A549 (cell line): ENCODE results near the gene NTF3.

Experiments
- BHLHE40 ChIP-seq: IDR thresholded peaks from 2 replicates; pipeline ENCODE4 v1.6.1; 2012; ENCODE audit warnings: low read depth, low read length, inconsistent platforms
- CHD4 ChIP-seq: fragments of 200-600 bp; sonication (generic); IDR thresholded peaks from 2 replicates; pipeline ENCODE4 v1.6.1; 2016; ENCODE audit warnings: antibody characterized with exemption, mild to moderate bottlenecking, borderline replicate concordance
- EHMT2 ChIP-seq: fragments of 200-600 bp; sonication (generic); IDR thresholded peaks from 2 replicates; pipeline ENCODE4 v1.6.1; 2016; ENCODE audit warnings: antibody characterized with exemption, low read depth, mild to moderate bottlenecking, moderate library complexity
- EP300 ChIP-seq, 2 experiments: fragments of >200 bp; sonication (Bioruptor Twin); formaldehyde crosslinking; IDR thresholded peaks; 2 replicates in 1 of 2; 3 replicates in 1 of 2; pipeline ENCODE4 v1.6.1; 2016 to 2017
- HDAC2 ChIP-seq: fragments of 200-600 bp; sonication (generic); IDR thresholded peaks from 2 replicates; pipeline ENCODE4 v1.6.1; 2016
- KDM5A ChIP-seq: fragments of 200-600 bp; sonication (generic); IDR thresholded peaks from 2 replicates; pipeline ENCODE4 v1.6.1; 2016; ENCODE audit warnings: antibody characterized with exemption, mild to moderate bottlenecking
- MAX ChIP-seq: IDR thresholded peaks from 2 replicates; pipeline ENCODE4 v1.6.1; 2012
- MAZ ChIP-seq: fragments of 150-350 bp; IDR thresholded peaks from 2 replicates; pipeline ENCODE4 v1.6.1; 2014; ENCODE audit warnings: antibody characterized with exemption, low read depth, low read length, borderline replicate concordance
- MYC ChIP-seq: IDR thresholded peaks from 2 replicates; pipeline ENCODE4 v1.6.1; 2012; ENCODE audit warnings: mild to moderate bottlenecking, inconsistent platforms, low read length, improper control_type of control experiment, borderline replicate concordance
- POLR2A ChIP-seq: IDR thresholded peaks from 2 replicates; pipeline ENCODE4 v1.6.1; 2012; ENCODE audit warnings: mild to moderate bottlenecking, low read length
- RCOR1 ChIP-seq: fragments of 150-350 bp; IDR thresholded peaks from 2 replicates; pipeline ENCODE4 v1.6.1; 2014; ENCODE audit warnings: antibody characterized with exemption, low read length, low read depth
- TF ChIP-seq, protein P1 (sequence below): fragments of >200 bp; sonication (Bioruptor Twin); formaldehyde crosslinking; IDR thresholded peaks from 3 replicates; pipeline ENCODE4 v1.5.1; 2016
- TF ChIP-seq, protein P2 (sequence below): fragments of >200 bp; sonication (Bioruptor Twin); formaldehyde crosslinking; IDR thresholded peaks from 3 replicates; pipeline ENCODE4 v1.6.1; 2016

DNA sequence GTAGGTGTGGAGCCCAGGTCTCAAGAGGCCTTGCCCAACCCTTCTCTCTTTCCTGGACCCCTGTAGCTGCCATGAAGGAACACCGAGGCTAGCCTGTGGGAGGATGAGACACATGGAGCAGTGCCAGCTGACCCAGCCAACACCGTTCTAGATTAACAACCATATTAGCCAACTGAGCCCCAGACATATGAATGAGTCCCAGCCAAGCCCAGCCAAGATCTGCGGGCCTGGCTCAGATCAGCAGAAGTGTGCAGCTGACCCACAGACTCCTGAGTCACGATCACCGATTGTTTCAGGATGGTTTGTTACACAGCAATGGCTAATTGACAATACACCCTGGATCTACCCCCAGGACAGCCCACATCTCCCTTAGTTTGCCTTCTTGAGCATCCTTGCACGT lies 82.1 kb downstream of the NTF3 start:
- TF ChIP-seq HDAC2 (no peak), KDM5A (no peak), MYC (no peak), EP300 (IDR thresholded peaks at IDR 0.05) (no peak), EHMT2 (no peak), MAZ (no peak), MAX (no peak), POLR2A (no peak), CHD4 (no peak), BHLHE40 (no peak), RCOR1 (no peak)
- TF ChIP-seq, protein P1, sequence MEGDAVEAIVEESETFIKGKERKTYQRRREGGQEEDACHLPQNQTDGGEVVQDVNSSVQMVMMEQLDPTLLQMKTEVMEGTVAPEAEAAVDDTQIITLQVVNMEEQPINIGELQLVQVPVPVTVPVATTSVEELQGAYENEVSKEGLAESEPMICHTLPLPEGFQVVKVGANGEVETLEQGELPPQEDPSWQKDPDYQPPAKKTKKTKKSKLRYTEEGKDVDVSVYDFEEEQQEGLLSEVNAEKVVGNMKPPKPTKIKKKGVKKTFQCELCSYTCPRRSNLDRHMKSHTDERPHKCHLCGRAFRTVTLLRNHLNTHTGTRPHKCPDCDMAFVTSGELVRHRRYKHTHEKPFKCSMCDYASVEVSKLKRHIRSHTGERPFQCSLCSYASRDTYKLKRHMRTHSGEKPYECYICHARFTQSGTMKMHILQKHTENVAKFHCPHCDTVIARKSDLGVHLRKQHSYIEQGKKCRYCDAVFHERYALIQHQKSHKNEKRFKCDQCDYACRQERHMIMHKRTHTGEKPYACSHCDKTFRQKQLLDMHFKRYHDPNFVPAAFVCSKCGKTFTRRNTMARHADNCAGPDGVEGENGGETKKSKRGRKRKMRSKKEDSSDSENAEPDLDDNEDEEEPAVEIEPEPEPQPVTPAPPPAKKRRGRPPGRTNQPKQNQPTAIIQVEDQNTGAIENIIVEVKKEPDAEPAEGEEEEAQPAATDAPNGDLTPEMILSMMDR: no peak
- TF ChIP-seq, protein P2, sequence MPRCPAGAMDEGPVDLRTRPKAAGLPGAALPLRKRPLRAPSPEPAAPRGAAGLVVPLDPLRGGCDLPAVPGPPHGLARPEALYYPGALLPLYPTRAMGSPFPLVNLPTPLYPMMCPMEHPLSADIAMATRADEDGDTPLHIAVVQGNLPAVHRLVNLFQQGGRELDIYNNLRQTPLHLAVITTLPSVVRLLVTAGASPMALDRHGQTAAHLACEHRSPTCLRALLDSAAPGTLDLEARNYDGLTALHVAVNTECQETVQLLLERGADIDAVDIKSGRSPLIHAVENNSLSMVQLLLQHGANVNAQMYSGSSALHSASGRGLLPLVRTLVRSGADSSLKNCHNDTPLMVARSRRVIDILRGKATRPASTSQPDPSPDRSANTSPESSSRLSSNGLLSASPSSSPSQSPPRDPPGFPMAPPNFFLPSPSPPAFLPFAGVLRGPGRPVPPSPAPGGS: no peak
